Epithelial cell of esophagus (primary cell): ENCODE measurements around the gene SEC14L2.

Experiments used
- DNase-seq: peaks from one replicate; pipeline ENCODE4 v3.0.0; 2010; ENCODE audit warnings: low read depth
- H3K4me3 ChIP-seq: 2 replicates; pipeline ENCODE4 v1.5.1; 2011; ENCODE audit warnings: mild to moderate bottlenecking, low read length, control low read depth
- CTCF ChIP-seq: IDR thresholded peaks from 2 replicates; pipeline ENCODE4 v1.5.1; 2011; ENCODE audit warnings: low read depth, mild to moderate bottlenecking, low read length, control low read depth, inconsistent platforms; ENCODE audit not compliant: insufficient read depth; ENCODE audit errors: missing control alignments

SEC14L2 gene

GRCh38 chr22:30421695-30422480 is 25.1 kb downstream of the SEC14L2 start:
- no peak overlapping the region for H3K4me3 ChIP-seq
- DNase-seq = no peak
- no peak for TF ChIP-seq CTCF

GRCh38 chr22:30422481-30423300 is 25.9 kb downstream of the SEC14L2 start:
- no peak for TF ChIP-seq CTCF
- H3K4me3 ChIP-seq = peak overlapping the region; percentile 58
- DNase-seq = peak; percentile 95

DNA sequence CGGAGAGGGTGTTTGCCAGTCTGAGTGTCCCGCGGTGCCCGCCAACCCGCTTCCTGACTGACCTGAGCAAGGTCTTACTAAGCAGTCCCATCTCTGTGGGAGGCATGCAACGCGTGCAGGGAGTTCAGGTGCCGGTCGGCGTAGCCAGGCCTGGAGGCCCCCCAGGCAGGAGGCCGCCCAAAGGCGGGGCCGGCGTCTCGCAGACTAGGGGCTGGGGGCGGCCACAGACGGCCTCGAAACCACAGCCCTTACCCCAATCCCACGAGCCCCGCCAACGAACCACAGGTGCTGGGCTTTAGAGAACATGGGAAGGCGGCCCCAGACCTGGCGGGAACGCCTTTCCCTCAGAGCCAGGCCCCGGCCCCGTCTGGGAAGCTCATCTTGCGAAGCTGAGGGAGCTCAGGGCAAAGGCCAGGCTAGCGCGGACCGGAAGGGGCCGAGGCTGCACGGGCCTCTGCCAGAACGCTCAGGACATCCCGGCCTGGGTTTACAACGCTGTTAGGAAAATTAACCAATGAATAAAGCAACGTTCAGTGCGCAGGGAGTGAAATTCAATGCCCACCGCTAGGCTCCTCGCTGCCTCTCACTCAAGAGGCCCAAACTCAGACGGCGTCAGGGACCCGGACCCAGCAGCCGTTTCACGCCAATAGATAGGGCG is 26.6 kb downstream of the SEC14L2 start:
- peak; percentile 68 for DNase-seq
- no peak for TF ChIP-seq CTCF
- peak overlapping the region; percentile 58 for H3K4me3 ChIP-seq

GRCh38 chr22:30423959-30424533 is 27.2 kb downstream of the SEC14L2 start:
- DNase-seq = peak; percentile 99
- no peak for TF ChIP-seq CTCF
- peak overlapping the region; percentile 58 for H3K4me3 ChIP-seq

GRCh38 chr22:30424534-30425326 is 27.9 kb downstream of the SEC14L2 start:
- H3K4me3 ChIP-seq = peak overlapping the region; percentile 64
- TF ChIP-seq CTCF = peak; percentile 13
- peak; percentile 54 for DNase-seq

DNA sequence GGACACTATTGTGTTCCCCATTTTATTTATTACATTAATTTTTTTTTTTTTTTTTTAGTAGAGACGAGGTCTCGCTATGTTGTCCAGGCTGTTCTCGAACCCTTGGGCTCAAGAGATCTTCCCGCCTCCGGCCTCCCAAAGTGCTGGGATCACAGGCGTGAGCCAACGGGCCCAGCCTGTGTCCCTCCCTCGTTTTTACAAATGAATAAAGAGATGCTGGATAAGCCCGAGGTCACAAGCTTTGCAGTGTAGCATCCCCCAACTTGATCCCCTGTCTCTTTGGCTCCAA is 28.5 kb downstream of the SEC14L2 start:
- no peak for TF ChIP-seq CTCF
- no peak for DNase-seq
- H3K4me3 ChIP-seq = peak overlapping the region; percentile 64
